PC-3 (cell line): Measurements from ENCODE around the gene CORO2B. TPM values are rescaled to one million over a fixed set of nuclear protein-coding genes. Genes with fewer than 3 reads are reported as not detected.

Source experiments
- ATAC-seq: fragments of 200-7000 bp; cut with Tn5 transposase; 2 replicates; pipeline ENCODE4 v1.9.1; 2020; ENCODE audit warnings: mild to moderate bottlenecking, moderate library complexity
- BruUV-seq: library from RNA; stranded (reverse); fragments of 400-500 nt; replicated peaks from 2 replicates; lab custom pipeline; 2021; lab: Mats Ljungman, UMichigan
- CTCF ChIA-PET: fragments of 300-600 bp; sonication (Branson Sonifier 250); formaldehyde crosslinking; loops from one replicate; lab custom pipeline; 2022; ENCODE audit warnings: antibody characterized with exemption; lab: Charles Lee
- POLR2A ChIA-PET: fragments of 300-600 bp; sonication (Branson Sonifier 250); formaldehyde crosslinking; loops from one replicate; lab custom pipeline; 2022; ENCODE audit warnings: antibody characterized with exemption; ENCODE audit not compliant: unreplicated experiment; lab: Charles Lee
- DNase-seq: peaks from one replicate; pipeline ENCODE4 v3.0.0-alpha.2; 2015
- H2AFZ ChIP-seq: fragments of 300-600 bp; sonication (generic); 2 replicates; pipeline ENCODE4 v1.6.0; 2016; ENCODE audit warnings: antibody characterized with exemption, low read length
- H3F3A ChIP-seq: fragments of 300-600 bp; sonication (generic); one replicate; pipeline ENCODE4 v1.6.0; 2017; ENCODE audit warnings: antibody characterized with exemption, low read length, control low read depth, mild to moderate bottlenecking; ENCODE audit not compliant: unreplicated experiment
- H3K27ac ChIP-seq: fragments of 300-600 bp; sonication (generic); 2 replicates; pipeline ENCODE4 v1.5.1; 2016; ENCODE audit warnings: mild to moderate bottlenecking, low read length
- H3K27me3 ChIP-seq: fragments of 300-600 bp; sonication (generic); 2 replicates; pipeline ENCODE4 v1.6.1; 2016; ENCODE audit warnings: low read length, mixed read lengths
- H3K36me3 ChIP-seq: fragments of 300-600 bp; sonication (generic); 2 replicates; pipeline ENCODE4 v1.6.1; 2016; ENCODE audit warnings: low read depth, mixed run types, low read length, mixed read lengths
- H3K4me1 ChIP-seq: fragments of 300-600 bp; sonication (generic); 2 replicates; pipeline ENCODE4 v1.5.1; 2016; ENCODE audit warnings: low read length; ENCODE audit not compliant: insufficient read depth
- H3K4me2 ChIP-seq: fragments of 300-600 bp; sonication (generic); 2 replicates; pipeline ENCODE4 v1.6.0; 2016; ENCODE audit warnings: low read length
- H3K4me3 ChIP-seq: fragments of 300-600 bp; sonication (generic); 2 replicates; pipeline ENCODE4 v1.5.1; 2016; ENCODE audit warnings: mild to moderate bottlenecking, low read length, mixed read lengths
- H3K79me2 ChIP-seq: fragments of 300-600 bp; sonication (generic); 2 replicates; pipeline ENCODE4 v1.6.1; 2017; ENCODE audit warnings: low read length, mixed read lengths
- H3K9ac ChIP-seq: fragments of 300-600 bp; sonication (generic); 2 replicates; pipeline ENCODE4 v1.6.0; 2016; ENCODE audit warnings: mild to moderate bottlenecking, low read length
- H3K9me2 ChIP-seq: fragments of 300-600 bp; sonication (generic); replicated peaks from 2 replicates; pipeline ENCODE4 v1.6.1; 2016; ENCODE audit warnings: mixed run types, low read length, mixed read lengths
- H3K9me3 ChIP-seq: fragments of 300-600 bp; sonication (generic); 2 replicates; pipeline ENCODE4 v1.6.1; 2016; ENCODE audit warnings: low read length, mixed read lengths
- H4K20me1 ChIP-seq: fragments of 300-600 bp; sonication (generic); 2 replicates; pipeline ENCODE4 v1.6.1; 2016; ENCODE audit warnings: low read length, mixed read lengths
- EZH2 ChIP-seq: fragments of 300-600 bp; sonication (generic); IDR thresholded peaks from one replicate; pipeline ENCODE4 v1.6.1; 2017; ENCODE audit warnings: antibody characterized with exemption, mild to moderate bottlenecking, low read length; ENCODE audit not compliant: unreplicated experiment
- EZH2phosphoT487 ChIP-seq: fragments of 300-600 bp; sonication (generic); IDR thresholded peaks from 2 replicates; pipeline ENCODE4 v1.6.1; 2018; ENCODE audit warnings: mild to moderate bottlenecking, antibody characterized with exemption, low read length, borderline replicate concordance
- intact Hi-C: fragments of 100-400 bp; cut with micrococcal nuclease; formaldehyde crosslinking; loops from 2 replicates; pipeline ENCODE4 v1.9.0; 2023
- total RNA-seq: library from RNA; depleted of rRNA; stranded (reverse); fragments of >200 nt; gene quantifications from 2 replicates; pipeline ENCODE4 v1.2.3, GENCODE V29; 2014
- TF ChIP-seq, protein P1 (sequence below): fragments of 300-600 bp; sonication (generic); conservative IDR thresholded peaks from 2 replicates; pipeline ENCODE4 v1.5.1; 2017; ENCODE audit warnings: antibody characterized with exemption, low read depth, mild to moderate bottlenecking, low read length

Gene CORO2B
- total RNA-seq, 1 experiment from 2014 or later, result 0.66 TPM

GRCh38 chr15:68655686-68656437 lies 77.1 kb downstream of the CORO2B start:
- Histone ChIP-seq H3K4me3 (no peak overlapping the region), H3F3A (no peaks in the 10 kb centered on the region), H3K4me1 (no peaks in the 10 kb centered on the region), H3K36me3 (no peaks in the 10 kb centered on the region), H3K79me2 (no peaks in the 10 kb centered on the region), H3K27ac (no peak overlapping the region), H3K9me2 (no peaks in the 10 kb centered on the region), H4K20me1 (no peaks in the 10 kb centered on the region), H3K27me3 (no peaks in the 10 kb centered on the region), H3K9ac (no peak overlapping the region), H2AFZ (no peak overlapping the region), H3K4me2 (no peak overlapping the region), H3K9me3 (no peaks in the 10 kb centered on the region)
- ATAC-seq, result no peak
- POLR2A ChIA-PET, result no interaction called here
- CTCF ChIA-PET, result no interaction called here
- no peak for TF ChIP-seq EZH2
- TF ChIP-seq EZH2phosphoT487, result no peak
- TF ChIP-seq, protein P1, sequence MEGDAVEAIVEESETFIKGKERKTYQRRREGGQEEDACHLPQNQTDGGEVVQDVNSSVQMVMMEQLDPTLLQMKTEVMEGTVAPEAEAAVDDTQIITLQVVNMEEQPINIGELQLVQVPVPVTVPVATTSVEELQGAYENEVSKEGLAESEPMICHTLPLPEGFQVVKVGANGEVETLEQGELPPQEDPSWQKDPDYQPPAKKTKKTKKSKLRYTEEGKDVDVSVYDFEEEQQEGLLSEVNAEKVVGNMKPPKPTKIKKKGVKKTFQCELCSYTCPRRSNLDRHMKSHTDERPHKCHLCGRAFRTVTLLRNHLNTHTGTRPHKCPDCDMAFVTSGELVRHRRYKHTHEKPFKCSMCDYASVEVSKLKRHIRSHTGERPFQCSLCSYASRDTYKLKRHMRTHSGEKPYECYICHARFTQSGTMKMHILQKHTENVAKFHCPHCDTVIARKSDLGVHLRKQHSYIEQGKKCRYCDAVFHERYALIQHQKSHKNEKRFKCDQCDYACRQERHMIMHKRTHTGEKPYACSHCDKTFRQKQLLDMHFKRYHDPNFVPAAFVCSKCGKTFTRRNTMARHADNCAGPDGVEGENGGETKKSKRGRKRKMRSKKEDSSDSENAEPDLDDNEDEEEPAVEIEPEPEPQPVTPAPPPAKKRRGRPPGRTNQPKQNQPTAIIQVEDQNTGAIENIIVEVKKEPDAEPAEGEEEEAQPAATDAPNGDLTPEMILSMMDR, result no peak
- intact Hi-C loops, result no loop called here
- DNase-seq, result no peak
- BruUV-seq, result no TSS peak

DNA sequence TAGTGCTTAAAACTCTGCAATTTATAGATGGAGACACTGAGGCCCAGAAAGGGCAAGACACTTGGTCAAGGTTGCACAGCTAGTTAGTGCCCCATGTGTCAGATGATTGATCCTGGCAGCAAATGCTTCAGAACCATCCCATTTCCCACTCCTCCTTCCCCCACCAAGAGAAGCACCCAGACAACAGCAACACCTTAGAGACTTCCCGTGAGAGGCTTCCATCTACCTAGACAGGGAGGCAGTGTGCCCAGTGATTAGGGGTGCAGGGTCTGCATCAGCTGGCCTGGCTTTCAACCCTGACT lies 77.6 kb downstream of the CORO2B start:
- no TSS peak for BruUV-seq
- TF ChIP-seq, protein P1, result no peak
- TF ChIP-seq EZH2phosphoT487 (no peak), EZH2 (no peak)
- DNase-seq (no peak), ATAC-seq (no peak)
- Histone ChIP-seq H3K4me2 (no peak overlapping the region), H3K27me3 (no peaks in the 10 kb centered on the region), H3K9me2 (no peaks in the 10 kb centered on the region), H3K27ac (no peak overlapping the region), H3K9me3 (no peaks in the 10 kb centered on the region), H4K20me1 (no peaks in the 10 kb centered on the region), H3K36me3 (no peaks in the 10 kb centered on the region), H3K4me1 (no peaks in the 10 kb centered on the region), H3K9ac (no peak overlapping the region), H2AFZ (no peak overlapping the region), H3K79me2 (no peaks in the 10 kb centered on the region), H3K4me3 (no peak overlapping the region), H3F3A (no peaks in the 10 kb centered on the region)
- CTCF ChIA-PET, result no interaction called here
- POLR2A ChIA-PET, result no interaction called here
- intact Hi-C loops, result no loop called here

- no peak overlapping the region for H3K4me3 ChIP-seq
- H3K36me3 ChIP-seq, result no peaks in the 10 kb centered on the region
- H3K4me2 ChIP-seq, result no peak overlapping the region
- no peaks in the 10 kb centered on the region for H3K27me3 ChIP-seq
- ATAC-seq (no peak), DNase-seq (no peak)
- ChIA-PET CTCF (no interaction called here), POLR2A (no interaction called here)
- H3K27ac ChIP-seq, result no peak overlapping the region
- H3K9ac ChIP-seq, result no peak overlapping the region
- TF ChIP-seq, protein P1, result no peak
- TF ChIP-seq EZH2phosphoT487 (no peak), EZH2 (no peak)
- H3K4me1 ChIP-seq, result 0 out of 2 replicates have a peak, but pooled peaks cover 5% of the 10 kb centered on the region
- H3K9me2 ChIP-seq, result no peaks in the 10 kb centered on the region
- BruUV-seq, result no TSS peak
- intact Hi-C loops, result no loop called here
- no peak overlapping the region for H2AFZ ChIP-seq
- H3K9me3 ChIP-seq, result no peaks in the 10 kb centered on the region
- H3K79me2 ChIP-seq, result no peaks in the 10 kb centered on the region
- no peaks in the 10 kb centered on the region for H4K20me1 ChIP-seq
- H3F3A ChIP-seq, result no peaks in the 10 kb centered on the region
These were observed 79.4 kb downstream of the CORO2B start for GRCh38 chr15:68658151-68658550.
